Esophagus squamous epithelium (tissue), 4 donors: Measurements from ENCODE around the gene AKR1C3.

Source experiments
- CTCF ChIP-seq, 6 experiments: fragments of 450-650 bp in 4 of 6; fragments of 200-600 bp in 2 of 6; sonication (generic) in 2 of 6; IDR thresholded peaks; one replicate each; pipeline ENCODE4 v1.5.1; 2016 to 2019; ENCODE audit warnings: antibody characterized with exemption in 6 of 6, mild to moderate bottlenecking in 4 of 6, moderate library complexity in 4 of 6
- POLR2A ChIP-seq, 4 donors: fragments of 450-650 bp; IDR thresholded peaks; one replicate each; pipeline ENCODE4 v1.6.1; 2017; ENCODE audit warnings: antibody characterized with exemption in 4 of 4, mild to moderate bottlenecking in 4 of 4, moderate library complexity in 3 of 4

DNA sequence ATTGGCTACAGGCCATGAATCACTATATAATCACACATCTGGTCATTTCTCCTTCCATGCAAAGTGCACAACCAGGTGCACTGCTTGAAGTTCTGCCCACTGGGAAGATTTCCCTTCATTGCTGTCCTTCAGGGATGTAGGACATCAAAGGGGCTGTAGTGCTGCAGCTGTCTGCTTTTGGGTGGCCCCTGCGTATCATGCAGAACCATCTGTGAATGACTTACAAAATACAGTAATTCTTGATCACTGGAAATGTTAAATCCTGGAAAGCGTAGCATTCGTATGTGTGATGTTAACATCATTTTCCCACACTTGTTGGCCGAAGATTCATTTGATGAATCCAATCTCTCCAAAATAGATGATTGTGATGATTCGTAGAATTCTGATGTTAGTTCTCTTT is 22.4 kb downstream of the AKR1C3 start:
- TF ChIP-seq CTCF (IDR thresholded peaks at IDR 0.05) (no peak), POLR2A (IDR thresholded peaks at IDR 0.05) (no peak)
